ENCODE measurements around the gene RETREG1. TPM values are rescaled to one million over a fixed set of nuclear protein-coding genes. Genes with fewer than 3 reads are reported as not detected.

RETREG1 gene
- total RNA-seq, 1 experiment from 2014 or later = 3.4 TPM

- Histone ChIP-seq H3K27ac (ENCODE audit: insufficient read length, low read depth, low read length) (no peak overlapping the region), H3T11ph (ENCODE audit: low read length) (no peak overlapping the region), H3K79me2 (ENCODE audit: insufficient read depth, low read length) (peaks cover 4% of the 10 kb centered on the region; the same call in 1 of the 2 replicates), H3K14ac (ENCODE audit: insufficient read depth, low read length) (no peak overlapping the region), H3K9me3 (ENCODE audit: control insufficient read depth, low read depth, low read length) (no peaks in the 10 kb centered on the region), H4K91ac (ENCODE audit: insufficient read length, low read depth, low read length) (no peak overlapping the region), H3K4me2 (ENCODE audit: insufficient read depth, insufficient read length, low read length) (no peak overlapping the region), H2BK20ac (ENCODE audit: low read depth, low read length, poor library complexity, severe bottlenecking) (no peak overlapping the region), H2AK5ac (ENCODE audit: insufficient read length, low read length) (no peak overlapping the region), H3K4ac (ENCODE audit: low read depth, low read length) (no peak overlapping the region), H3K23me2 (ENCODE audit: insufficient read length, low read depth, low read length, poor library complexity, severe bottlenecking) (no peaks in the 10 kb centered on the region), H2BK5ac (ENCODE audit: insufficient read length, low read length) (no peak overlapping the region), H4K8ac (replicated peaks; ENCODE audit: insufficient read length, low read depth, low read length) (no peak overlapping the region), H4K20me1 (ENCODE audit: control insufficient read depth, insufficient read depth, insufficient read length) (no peaks in the 10 kb centered on the region), H2BK120ac (ENCODE audit: low read depth, low read length, poor library complexity, severe bottlenecking) (no peak overlapping the region), H3K56ac (ENCODE audit: insufficient read length, low read depth, low read length) (no peak overlapping the region), H3K18ac (ENCODE audit: insufficient read length, low read depth, low read length) (no peak overlapping the region), H3K23ac (ENCODE audit: insufficient read length, low read depth, low read length) (no peak overlapping the region), H3K27me3 (ENCODE audit: insufficient read depth, low read length) (no peaks in the 10 kb centered on the region), H3K9ac (ENCODE audit: extremely low read depth, insufficient read length, low read length) (no peak overlapping the region), H2AFZ (ENCODE audit: low read length) (no peak overlapping the region), H4K5ac (ENCODE audit: insufficient read length, low read depth, low read length) (no peak overlapping the region), H3K79me1 (ENCODE audit: insufficient read depth, low read depth, low read length, poor library complexity, severe bottlenecking) (peaks cover 3% of the 10 kb centered on the region), H3K4me1 (ENCODE audit: insufficient read depth, low read length) (no peaks in the 10 kb centered on the region; the same call in 1 of the 2 replicates), H2BK12ac (ENCODE audit: insufficient read length, low read depth, low read length) (no peak overlapping the region), H2BK15ac (ENCODE audit: low read depth, low read length) (no peak overlapping the region)
- H3K4me3 Mint-ChIP-seq = no peak overlapping the region
- no peaks in the 10 kb centered on the region for H3K9me3 Mint-ChIP-seq
- peaks cover 9 to 18% of the 10 kb centered on the region in 2 experiments for H3K4me1 Mint-ChIP-seq
- H3K36me3 Mint-ChIP-seq (ENCODE audit: insufficient read depth in 1 of 3, low read depth in 3 of 3) = peaks cover 20 to 64% (median 62%) of the 10 kb centered on the region in 3 experiments; a peak in 6 of 7 replicates
- TF ChIP-seq, protein P1, sequence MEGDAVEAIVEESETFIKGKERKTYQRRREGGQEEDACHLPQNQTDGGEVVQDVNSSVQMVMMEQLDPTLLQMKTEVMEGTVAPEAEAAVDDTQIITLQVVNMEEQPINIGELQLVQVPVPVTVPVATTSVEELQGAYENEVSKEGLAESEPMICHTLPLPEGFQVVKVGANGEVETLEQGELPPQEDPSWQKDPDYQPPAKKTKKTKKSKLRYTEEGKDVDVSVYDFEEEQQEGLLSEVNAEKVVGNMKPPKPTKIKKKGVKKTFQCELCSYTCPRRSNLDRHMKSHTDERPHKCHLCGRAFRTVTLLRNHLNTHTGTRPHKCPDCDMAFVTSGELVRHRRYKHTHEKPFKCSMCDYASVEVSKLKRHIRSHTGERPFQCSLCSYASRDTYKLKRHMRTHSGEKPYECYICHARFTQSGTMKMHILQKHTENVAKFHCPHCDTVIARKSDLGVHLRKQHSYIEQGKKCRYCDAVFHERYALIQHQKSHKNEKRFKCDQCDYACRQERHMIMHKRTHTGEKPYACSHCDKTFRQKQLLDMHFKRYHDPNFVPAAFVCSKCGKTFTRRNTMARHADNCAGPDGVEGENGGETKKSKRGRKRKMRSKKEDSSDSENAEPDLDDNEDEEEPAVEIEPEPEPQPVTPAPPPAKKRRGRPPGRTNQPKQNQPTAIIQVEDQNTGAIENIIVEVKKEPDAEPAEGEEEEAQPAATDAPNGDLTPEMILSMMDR (conservative IDR thresholded peaks at IDR 0.05) = no peak
- no peak overlapping the region for H3K27ac Mint-ChIP-seq
- H3K27me3 Mint-ChIP-seq (ENCODE audit: low read depth) = no peaks in the 10 kb centered on the region
- no peak for DNase-seq
Measured at GRCh38 chr5:16459451-16459850, 157.3 kb downstream of the RETREG1 start.
